ENCODE measurements around the gene SLC10A7. TPM values are rescaled to one million over a fixed set of nuclear protein-coding genes. Genes with fewer than 3 reads are reported as not detected.

Gene SLC10A7
- total and polyA plus RNA-seq, 9 of the 15 experiments (the other 6 are each of a cell fraction or from before 2014, with no cell fraction given) = 6.4 to 22.8 (median 16.1) TPM

DNA sequence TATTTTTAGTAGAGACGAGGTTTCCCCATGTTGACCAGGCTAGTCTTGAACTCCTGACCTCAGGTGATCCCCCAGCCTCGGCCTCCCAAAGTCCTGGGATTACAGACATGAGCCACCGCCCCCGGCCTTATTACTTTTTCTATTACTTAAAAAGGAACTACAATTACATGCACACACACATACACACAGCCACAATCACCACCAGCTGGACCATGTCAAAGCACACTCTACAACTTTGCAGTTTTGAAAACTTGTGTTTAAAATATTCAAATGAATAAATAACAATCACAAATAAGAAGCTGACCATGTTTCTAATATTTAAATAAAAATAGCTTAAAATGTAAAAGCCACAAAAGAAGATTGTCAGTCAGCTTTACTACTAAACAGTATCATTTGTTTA lies 23.4 kb downstream of the SLC10A7 start:
- CTCF ChIA-PET (ENCODE audit: low intra/inter-chr PET ratio) = no interaction called here

More for the DNA sequence above, 23.4 kb downstream of the SLC10A7 start:
- Histone ChIP-seq H3K9me1 (ENCODE audit: control insufficient read depth, insufficient read depth, low read length) (no peaks in the 10 kb centered on the region), H4K20me1 (replicated peaks; ENCODE audit: control insufficient read depth, insufficient read depth, low read length) (no peaks in the 10 kb centered on the region), H3K36me3 (ENCODE audit: control insufficient read depth, insufficient read depth, low read length) (peaks cover 10% of the 10 kb centered on the region; the same call in 1 of the 3 replicates), H3K4me1 (replicated peaks in 1 of 2; ENCODE audit: control insufficient read depth in 2 of 2, insufficient read depth in 2 of 2, low read length in 2 of 2) (no peaks in the 10 kb centered on the region), H3K79me2 (ENCODE audit: control insufficient read depth, insufficient read depth, low read length) (no peaks in the 10 kb centered on the region), H3K27me3 (ENCODE audit: control insufficient read depth in 2 of 2, insufficient read depth in 2 of 2, low read length in 2 of 2) (no peaks in the 10 kb centered on the region), H3K27ac (ENCODE audit: extremely low read depth, low read depth, low read length) (no peak overlapping the region), H2AFZ (ENCODE audit: low read depth, low read length) (no peak overlapping the region), H3K9me3 (replicated peaks; ENCODE audit: control insufficient read depth, insufficient read depth, low read depth, low read length) (no peaks in the 10 kb centered on the region), H3K9ac (ENCODE audit: insufficient read depth in 1 of 2, low read depth in 2 of 2, low read length in 2 of 2) (no peak overlapping the region), H3K4me3 (no peak overlapping the region), H3K4me2 (ENCODE audit: insufficient read depth, low read length) (no peak overlapping the region)
- ATAC-seq (no peak), FAIRE-seq (no peak), DNase-seq (ENCODE audit: extremely low read depth in 1 of 4, low spot score in 3 of 4) (no peak)
- in situ Hi-C loops (cut with MboI) = no loop called here
- intact Hi-C loops (cut with micrococcal nuclease) = no loop called here
- 83% methylated on average over 4 of the region's 4 CpGs for WGBS (ENCODE audit: insufficient coverage, low coverage, missing lambda C conversion rate)
- TF ChIP-seq ZNF24 (IDR thresholded peaks at IDR 0.05) (no peak), CHD1 (IDR thresholded peaks at IDR 0.05; ENCODE audit: low read length) (no peak), SIN3B (IDR thresholded peaks at IDR 0.05; ENCODE audit: low read depth) (no peak), ARID1B (IDR thresholded peaks at IDR 0.05) (no peak), BDP1 (IDR thresholded peaks at IDR 0.05; ENCODE audit: insufficient read depth, insufficient read length) (no peak)
- TF ChIP-seq, protein P1, sequence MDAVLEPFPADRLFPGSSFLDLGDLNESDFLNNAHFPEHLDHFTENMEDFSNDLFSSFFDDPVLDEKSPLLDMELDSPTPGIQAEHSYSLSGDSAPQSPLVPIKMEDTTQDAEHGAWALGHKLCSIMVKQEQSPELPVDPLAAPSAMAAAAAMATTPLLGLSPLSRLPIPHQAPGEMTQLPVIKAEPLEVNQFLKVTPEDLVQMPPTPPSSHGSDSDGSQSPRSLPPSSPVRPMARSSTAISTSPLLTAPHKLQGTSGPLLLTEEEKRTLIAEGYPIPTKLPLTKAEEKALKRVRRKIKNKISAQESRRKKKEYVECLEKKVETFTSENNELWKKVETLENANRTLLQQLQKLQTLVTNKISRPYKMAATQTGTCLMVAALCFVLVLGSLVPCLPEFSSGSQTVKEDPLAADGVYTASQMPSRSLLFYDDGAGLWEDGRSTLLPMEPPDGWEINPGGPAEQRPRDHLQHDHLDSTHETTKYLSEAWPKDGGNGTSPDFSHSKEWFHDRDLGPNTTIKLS (IDR thresholded peaks at IDR 0.05; ENCODE audit: borderline replicate concordance, low read depth) = no peak
- TF ChIP-seq, protein P2, sequence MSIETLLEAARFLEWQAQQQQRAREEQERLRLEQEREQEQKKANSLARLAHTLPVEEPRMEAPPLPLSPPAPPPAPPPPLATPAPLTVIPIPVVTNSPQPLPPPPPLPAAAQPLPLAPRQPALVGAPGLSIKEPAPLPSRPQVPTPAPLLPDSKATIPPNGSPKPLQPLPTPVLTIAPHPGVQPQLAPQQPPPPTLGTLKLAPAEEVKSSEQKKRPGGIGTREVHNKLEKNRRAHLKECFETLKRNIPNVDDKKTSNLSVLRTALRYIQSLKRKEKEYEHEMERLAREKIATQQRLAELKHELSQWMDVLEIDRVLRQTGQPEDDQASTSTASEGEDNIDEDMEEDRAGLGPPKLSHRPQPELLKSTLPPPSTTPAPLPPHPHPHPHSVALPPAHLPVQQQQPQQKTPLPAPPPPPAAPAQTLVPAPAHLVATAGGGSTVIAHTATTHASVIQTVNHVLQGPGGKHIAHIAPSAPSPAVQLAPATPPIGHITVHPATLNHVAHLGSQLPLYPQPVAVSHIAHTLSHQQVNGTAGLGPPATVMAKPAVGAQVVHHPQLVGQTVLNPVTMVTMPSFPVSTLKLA (conservative IDR thresholded peaks at IDR 0.05) = no peak
- TF ChIP-seq, protein P3, sequence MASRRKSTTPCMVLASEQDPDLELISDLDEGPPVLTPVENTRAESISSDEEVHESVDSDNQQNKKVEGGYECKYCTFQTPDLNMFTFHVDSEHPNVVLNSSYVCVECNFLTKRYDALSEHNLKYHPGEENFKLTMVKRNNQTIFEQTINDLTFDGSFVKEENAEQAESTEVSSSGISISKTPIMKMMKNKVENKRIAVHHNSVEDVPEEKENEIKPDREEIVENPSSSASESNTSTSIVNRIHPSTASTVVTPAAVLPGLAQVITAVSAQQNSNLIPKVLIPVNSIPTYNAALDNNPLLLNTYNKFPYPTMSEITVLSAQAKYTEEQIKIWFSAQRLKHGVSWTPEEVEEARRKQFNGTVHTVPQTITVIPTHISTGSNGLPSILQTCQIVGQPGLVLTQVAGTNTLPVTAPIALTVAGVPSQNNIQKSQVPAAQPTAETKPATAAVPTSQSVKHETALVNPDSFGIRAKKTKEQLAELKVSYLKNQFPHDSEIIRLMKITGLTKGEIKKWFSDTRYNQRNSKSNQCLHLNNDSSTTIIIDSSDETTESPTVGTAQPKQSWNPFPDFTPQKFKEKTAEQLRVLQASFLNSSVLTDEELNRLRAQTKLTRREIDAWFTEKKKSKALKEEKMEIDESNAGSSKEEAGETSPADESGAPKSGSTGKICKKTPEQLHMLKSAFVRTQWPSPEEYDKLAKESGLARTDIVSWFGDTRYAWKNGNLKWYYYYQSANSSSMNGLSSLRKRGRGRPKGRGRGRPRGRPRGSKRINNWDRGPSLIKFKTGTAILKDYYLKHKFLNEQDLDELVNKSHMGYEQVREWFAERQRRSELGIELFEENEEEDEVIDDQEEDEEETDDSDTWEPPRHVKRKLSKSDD (conservative IDR thresholded peaks at IDR 0.05; ENCODE audit: low read length) = no peak
- POLR2A ChIA-PET = no interaction called here
- BruUV-seq (replicated peaks) = no TSS peak

Data from K562 (cell line).